HEK293T (cell line): ENCODE measurements around the gene PEX1.
A peak's percentile ranks its signal among the peaks of the same experiment; 100 is the strongest.

ENCODE experiments used
- CTCF ChIA-PET: fragments of 350-600 bp; formaldehyde crosslinking; extraction: SDS; loops from one replicate; lab custom pipeline; 2021; ENCODE audit warnings: antibody characterized with exemption, inconsistent platforms; lab: Yijun Ruan, JAX
- POLR2A ChIA-PET: fragments of 350-600 bp; formaldehyde crosslinking; extraction: SDS; loops from one replicate; lab custom pipeline; 2020; ENCODE audit warnings: antibody characterized with exemption, inconsistent platforms; lab: Yijun Ruan, JAX
- DNase-seq: peaks from one replicate; pipeline ENCODE4 v3.0.0; 2012; ENCODE audit warnings: mixed read lengths; ENCODE audit errors: extremely low spot score
- ARNT ChIP-seq: fragments of 450-650 bp; IDR thresholded peaks from 2 replicates; pipeline ENCODE4 v1.6.1; 2017; ENCODE audit warnings: mild to moderate bottlenecking
- BHLHE40 ChIP-seq: fragments of 450-650 bp; IDR thresholded peaks from 2 replicates; pipeline ENCODE4 v1.6.1; 2016; ENCODE audit warnings: mild to moderate bottlenecking, moderate library complexity, borderline replicate concordance
- CTBP1 ChIP-seq: fragments of 450-650 bp; IDR thresholded peaks from 2 replicates; pipeline ENCODE4 v1.6.1; 2016; ENCODE audit warnings: borderline replicate concordance
- ELF4 ChIP-seq: fragments of 450-650 bp; IDR thresholded peaks from 2 replicates; pipeline ENCODE4 v1.6.1; 2017; ENCODE audit warnings: antibody characterized with exemption
- FOXA1 ChIP-seq: fragments of 450-650 bp; IDR thresholded peaks from 2 replicates; pipeline ENCODE4 v1.6.1; 2016; ENCODE audit warnings: mild to moderate bottlenecking
- FOXK2 ChIP-seq: fragments of 450-650 bp; IDR thresholded peaks from 2 replicates; pipeline ENCODE4 v1.6.1; 2016; ENCODE audit warnings: mild to moderate bottlenecking
- FOXM1 ChIP-seq: fragments of 450-650 bp; IDR thresholded peaks from 2 replicates; pipeline ENCODE4 v1.6.1; 2017; ENCODE audit warnings: mild to moderate bottlenecking, borderline replicate concordance
- HDGF ChIP-seq: fragments of 450-650 bp; IDR thresholded peaks from 2 replicates; pipeline ENCODE4 v1.6.1; 2017; ENCODE audit warnings: antibody characterized with exemption, borderline replicate concordance
- L3MBTL2 ChIP-seq: fragments of 450-650 bp; conservative IDR thresholded peaks from 2 replicates; pipeline ENCODE4 v1.6.1; 2016; ENCODE audit warnings: mild to moderate bottlenecking
- LEF1 ChIP-seq: fragments of 450-650 bp; IDR thresholded peaks from 2 replicates; pipeline ENCODE4 v1.6.1; 2017; ENCODE audit warnings: mild to moderate bottlenecking, borderline replicate concordance
- NFRKB ChIP-seq: fragments of 450-650 bp; IDR thresholded peaks from 2 replicates; pipeline ENCODE4 v1.6.1; 2016; ENCODE audit warnings: mild to moderate bottlenecking, moderate library complexity
- SP1 ChIP-seq: fragments of 450-650 bp; IDR thresholded peaks from 2 replicates; pipeline ENCODE4 v1.6.1; 2017
- SUZ12 ChIP-seq: fragments of 450-650 bp; IDR thresholded peaks from 2 replicates; pipeline ENCODE4 v1.6.1; 2016; ENCODE audit warnings: mild to moderate bottlenecking
- TARDBP ChIP-seq: fragments of 450-650 bp; IDR thresholded peaks from 2 replicates; pipeline ENCODE4 v1.6.1; 2016
- ZNF384 ChIP-seq: fragments of 450-650 bp; IDR thresholded peaks from 2 replicates; pipeline ENCODE4 v1.6.1; 2016
- TF ChIP-seq, protein P1 (sequence below): fragments of 450-650 bp; IDR thresholded peaks from 2 replicates; pipeline ENCODE4 v1.6.1; 2016

PEX1 gene

DNA sequence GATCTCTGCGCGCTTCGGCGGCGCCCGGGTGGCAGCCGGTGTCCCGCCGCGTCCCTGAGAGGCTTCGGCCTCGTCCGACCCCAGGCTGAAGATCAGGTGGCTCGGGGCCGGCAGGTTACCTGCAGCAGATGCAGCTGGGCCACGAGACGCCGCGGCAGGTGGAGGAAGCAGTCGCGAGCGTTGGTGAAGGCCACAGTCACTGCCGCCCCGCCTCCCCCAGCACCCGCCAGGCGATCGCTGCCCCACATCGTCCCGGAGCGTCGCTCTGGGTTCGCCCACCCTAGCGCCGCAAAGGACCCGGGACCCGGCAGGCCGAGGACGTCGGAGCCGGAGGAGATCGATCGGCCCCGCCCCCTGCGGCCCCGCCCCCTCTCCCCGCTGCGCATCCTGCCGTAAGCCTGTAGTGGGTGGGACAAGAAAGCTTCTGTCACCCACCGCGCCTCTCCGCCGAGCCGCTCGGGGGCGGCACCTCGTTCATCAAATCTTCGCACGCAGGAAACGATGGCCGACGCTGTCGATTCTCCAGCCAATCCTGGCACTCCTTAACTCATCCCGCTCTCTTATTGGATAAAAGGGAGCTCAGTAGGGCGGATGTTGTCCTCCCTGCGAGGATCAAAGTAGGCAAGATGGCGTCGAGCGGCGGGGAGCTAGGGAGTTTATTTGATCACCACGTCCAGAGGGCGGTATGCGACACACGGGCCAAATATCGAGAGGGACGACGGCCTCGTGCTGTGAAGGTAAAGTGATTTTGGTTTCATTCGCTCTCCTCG is at the start of gene PEX1, which contains the start of gene RBM48:
Gene PEX1, minus strand, starts transcription at position 333 of the 770 bp plus-strand sequence. Its CDS starts 85 bp downstream, at position 248.
Gene RBM48, plus strand, starts transcription at position 608 of the 770 bp plus-strand sequence. Its CDS starts 19 bp downstream, at position 627.
- TF ChIP-seq FOXM1, result no peak
- TF ChIP-seq FOXA1, result no peak
- TF ChIP-seq LEF1, result peak; percentile 32; the same call in 1 of the 2 replicates
- no peak for TF ChIP-seq SUZ12
- no peak for TF ChIP-seq HDGF
- peak; percentile 83 for TF ChIP-seq ARNT
- TF ChIP-seq TARDBP, result no peak
- no peak for TF ChIP-seq CTBP1
- peak; percentile 82 for TF ChIP-seq NFRKB
- no peak for TF ChIP-seq ZNF384
- TF ChIP-seq SP1, result no peak
- TF ChIP-seq, protein P1, sequence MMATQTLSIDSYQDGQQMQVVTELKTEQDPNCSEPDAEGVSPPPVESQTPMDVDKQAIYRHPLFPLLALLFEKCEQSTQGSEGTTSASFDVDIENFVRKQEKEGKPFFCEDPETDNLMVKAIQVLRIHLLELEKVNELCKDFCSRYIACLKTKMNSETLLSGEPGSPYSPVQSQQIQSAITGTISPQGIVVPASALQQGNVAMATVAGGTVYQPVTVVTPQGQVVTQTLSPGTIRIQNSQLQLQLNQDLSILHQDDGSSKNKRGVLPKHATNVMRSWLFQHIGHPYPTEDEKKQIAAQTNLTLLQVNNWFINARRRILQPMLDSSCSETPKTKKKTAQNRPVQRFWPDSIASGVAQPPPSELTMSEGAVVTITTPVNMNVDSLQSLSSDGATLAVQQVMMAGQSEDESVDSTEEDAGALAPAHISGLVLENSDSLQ, result peak; percentile 87
- TF ChIP-seq FOXK2, result peak; percentile 95
- peak; percentile 54; the same call in 1 of the 2 replicates for TF ChIP-seq ELF4
- TF ChIP-seq L3MBTL2, result peak; percentile 84; the same call in 1 of the 2 replicates
- TF ChIP-seq BHLHE40, result no peak
- ChIA-PET POLR2A (interaction anchor here (0.6 to 2.0 kb wide), 12 partner anchors 8 to 394 kb away, joined by 3 to 11 read pairs (median 4); partner anchors contain the start of genes CYP51A1 and FAM133B), CTCF (interaction anchor here (0.5 to 1.1 kb wide), 5 partner anchors 12 to 346 kb away, joined by 3 to 4 read pairs (median 3); partner anchors contain the start of gene GATAD1)
- peak; percentile 94 for DNase-seq

GRCh38 chr7:92576296-92576695 is 48.0 kb upstream of the PEX1 start:
- DNase-seq, result no peak
- no peak for TF ChIP-seq HDGF
- ChIA-PET POLR2A (no interaction called here), CTCF (no interaction called here)

- ChIA-PET CTCF (no interaction called here), POLR2A (interaction anchor here (0.7 kb wide), 1 partner anchor 9 kb away, joined by 3 read pairs; no protein-coding TSS in a partner anchor)
- DNase-seq, result no peak
- TF ChIP-seq TARDBP (no peak), NFRKB (no peak), ZNF384 (no peak), SUZ12 (no peak), L3MBTL2 (no peak), BHLHE40 (no peak), FOXK2 (no peak), LEF1 (no peak), FOXM1 (no peak), ELF4 (no peak), CTBP1 (no peak), HDGF (no peak), FOXA1 (no peak), SP1 (no peak)
- TF ChIP-seq, protein P1, result no peak
Observed at GRCh38 chr7:92569137-92569536, 40.8 kb upstream of the PEX1 start.

DNA sequence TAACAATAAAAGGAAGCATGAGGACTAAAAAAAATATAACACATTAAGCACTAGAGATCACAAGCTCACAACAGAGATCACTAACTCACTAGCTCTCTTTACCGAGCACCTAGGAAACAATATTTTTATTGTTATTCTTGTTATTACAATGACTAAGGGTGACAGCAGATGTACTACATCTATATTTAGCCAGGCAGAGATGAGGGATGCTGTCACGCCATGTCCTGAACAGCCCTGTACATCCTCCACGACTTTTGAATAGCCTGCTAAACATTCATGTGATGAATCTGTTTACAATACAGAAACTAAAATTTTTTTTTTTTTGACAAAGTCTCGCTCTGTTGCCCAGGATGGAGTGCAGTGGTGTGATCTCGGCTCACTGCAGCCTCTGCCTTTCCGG is 39.1 kb upstream of the PEX1 start:
- DNase-seq, result no peak
- ChIA-PET CTCF (interaction anchor here (0.6 kb wide), 1 partner anchor 186 kb away, joined by 4 read pairs; no protein-coding TSS in a partner anchor), POLR2A (no interaction called here)
- TF ChIP-seq NFRKB, result no peak
- TF ChIP-seq, protein P1, result no peak
- TF ChIP-seq BHLHE40, result no peak
- TF ChIP-seq FOXM1, result no peak
- no peak for TF ChIP-seq L3MBTL2
- TF ChIP-seq SP1, result no peak
- no peak for TF ChIP-seq LEF1
- no peak for TF ChIP-seq HDGF
- TF ChIP-seq TARDBP, result no peak
- TF ChIP-seq ELF4, result no peak
- TF ChIP-seq CTBP1, result no peak
- no peak for TF ChIP-seq SUZ12

DNA sequence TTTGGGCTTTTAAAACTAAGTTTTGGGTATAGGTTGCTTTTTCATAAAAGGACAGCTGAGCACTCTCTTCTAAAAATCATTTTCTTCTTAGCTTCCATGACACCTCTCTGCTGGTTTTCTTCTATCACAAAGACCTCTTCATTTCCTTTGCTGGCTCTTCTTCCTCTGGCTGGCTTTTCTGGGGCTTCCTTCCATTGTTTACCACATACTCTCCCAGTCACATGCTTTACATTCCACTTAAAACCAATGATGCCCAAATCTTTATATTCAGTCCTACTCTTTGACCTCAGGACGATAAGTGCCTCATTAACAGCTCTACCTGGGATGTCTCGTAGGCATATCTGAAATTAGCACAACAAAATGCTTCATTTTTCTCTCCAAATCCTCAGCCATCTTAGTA is 35.0 kb upstream of the PEX1 start:
- POLR2A ChIA-PET, result interaction anchor here (1.1 kb wide), 1 partner anchor 35 kb away, joined by 4 read pairs; the partner anchor contains the start of genes PEX1 and RBM48
- no peak for DNase-seq
- no peak for TF ChIP-seq SUZ12
- no peak for TF ChIP-seq SP1
- TF ChIP-seq CTBP1, result no peak
- TF ChIP-seq ARNT, result no peak
- TF ChIP-seq, protein P1, result no peak
- TF ChIP-seq FOXK2, result no peak
- no peak for TF ChIP-seq ZNF384
- TF ChIP-seq TARDBP, result no peak
- no peak for TF ChIP-seq FOXM1
- no peak for TF ChIP-seq LEF1
- TF ChIP-seq HDGF, result no peak
- no peak for TF ChIP-seq NFRKB
- TF ChIP-seq FOXA1, result no peak
- TF ChIP-seq BHLHE40, result no peak
- TF ChIP-seq L3MBTL2, result no peak
- CTCF ChIA-PET, result no interaction called here
